HCT116 (cell line): ENCODE results near the gene FA2H. TPM values are rescaled to one million over a fixed set of nuclear protein-coding genes. Genes with fewer than 3 reads are reported as not detected.

Source experiments
- ATAC-seq: fragments of 200-7000 bp; cut with Tn5 transposase; 2 replicates; pipeline ENCODE4 v1.9.1; 2020; ENCODE audit warnings: mild to moderate bottlenecking, moderate library complexity
- BruUV-seq: library from RNA; stranded (reverse); fragments of 400-500 nt; replicated peaks from 2 replicates; lab custom pipeline; 2021; lab: Mats Ljungman, UMichigan
- CTCF ChIA-PET: fragments of 300-600 bp; sonication (Branson Sonifier 250); formaldehyde crosslinking; loops from one replicate; lab custom pipeline; 2021; ENCODE audit warnings: antibody characterized with exemption; lab: Charles Lee
- POLR2A ChIA-PET: fragments of 300-600, 350-600 bp; sonication (Branson Sonifier 250); formaldehyde crosslinking; loops from one replicate; lab custom pipeline; 2021; ENCODE audit warnings: antibody characterized with exemption; lab: Charles Lee
- RAD21 ChIA-PET, 2 experiments: fragments of 300-600 bp; sonication (Branson Sonifier 250); formaldehyde crosslinking; loops; one replicate each; lab custom pipeline; 2023; ENCODE audit warnings: low total read pairs in 2 of 2; ENCODE audit not compliant: uncharacterized antibody in 2 of 2, unreplicated experiment in 2 of 2, low non-redundant PET in 1 of 2; lab: Charles Lee
- DNase-seq: peaks from one replicate; pipeline ENCODE4 v3.0.0-alpha.2; 2010; ENCODE audit warnings: low read depth, low spot score
- H2AFZ ChIP-seq: fragments of 200-600 bp; shearing (Covaris generic), sonication (generic); 2 replicates; pipeline ENCODE4 v1.6.1; 2017; ENCODE audit warnings: low read depth, mixed run types, mixed read lengths, antibody characterized with exemption, low read length; ENCODE audit not compliant: poor library complexity, severe bottlenecking
- H3K27ac ChIP-seq: 2 replicates; pipeline ENCODE4 v1.5.1; 2012; ENCODE audit warnings: low read depth, low read length
- H3K27me3 ChIP-seq: fragments of 200-600 bp; sonication (generic); 2 replicates; pipeline ENCODE4 v1.6.1; 2016; ENCODE audit warnings: mixed run types, low read length, mixed read lengths; ENCODE audit not compliant: insufficient read depth
- H3K36me3 ChIP-seq, 2 experiments: fragments of 200-500 bp in 1 of 2; fragments of 200-600 bp in 1 of 2; sonication (Bioruptor generic) in 1 of 2; sonication (generic) in 1 of 2; 2 replicates each; pipeline versions ENCODE4 v1.5.1 to v1.6.1; 2014 to 2016; ENCODE audit warnings: low read length in 2 of 2, inconsistent platforms in 1 of 2, mixed read lengths in 1 of 2, mixed run types in 1 of 2; ENCODE audit not compliant: insufficient read depth in 2 of 2, control insufficient read depth in 1 of 2
- H3K4me1 ChIP-seq, 2 experiments: fragments of 200-600 bp in 1 of 2; sonication (generic) in 1 of 2; 2 replicates each; pipeline versions ENCODE4 v1.5.1 to v1.6.1; 2012 to 2017; ENCODE audit warnings: low read length in 2 of 2, inconsistent platforms in 1 of 2, mild to moderate bottlenecking in 1 of 2, mixed read lengths in 1 of 2, mixed run types in 1 of 2, moderate library complexity in 1 of 2; ENCODE audit not compliant: insufficient read depth in 2 of 2, control insufficient read depth in 1 of 2
- H3K4me2 ChIP-seq: fragments of 200-600 bp; sonication (generic); 2 replicates; pipeline ENCODE4 v1.6.1; 2017; ENCODE audit warnings: mixed run types, low read length, mixed read lengths
- H3K4me3 ChIP-seq, 2 experiments: fragments of 200-600 bp in 1 of 2; sonication (generic) in 1 of 2; replicated peaks in 1 of 2; 2 replicates each; pipeline ENCODE4 v1.5.1; 2011 to 2016; ENCODE audit warnings: low read length in 2 of 2, control low read depth in 1 of 2, low read depth in 1 of 2, mild to moderate bottlenecking in 1 of 2, mixed read lengths in 1 of 2, mixed run types in 1 of 2
- H3K79me2 ChIP-seq: fragments of 200-600 bp; sonication (generic); 2 replicates; pipeline ENCODE4 v1.6.1; 2017; ENCODE audit warnings: mild to moderate bottlenecking, mixed run types, low read length, moderate library complexity, mixed read lengths; ENCODE audit not compliant: insufficient read depth
- H3K9ac ChIP-seq: fragments of 200-600 bp; sonication (generic); 2 replicates; pipeline ENCODE4 v1.6.1; 2016; ENCODE audit warnings: low read length, mixed read lengths
- H3K9me2 ChIP-seq: fragments of 200-600 bp; sonication (generic), shearing (Covaris generic); 2 replicates; pipeline ENCODE4 v1.6.1; 2017; ENCODE audit warnings: mixed run types, mild to moderate bottlenecking, moderate library complexity; ENCODE audit not compliant: insufficient read depth
- H3K9me3 ChIP-seq, 2 experiments: fragments of 200-500 bp in 1 of 2; fragments of 200-600 bp in 1 of 2; sonication (Bioruptor generic) in 1 of 2; sonication (generic) in 1 of 2; 2 replicates each; pipeline ENCODE4 v1.6.1; 2014 to 2017; ENCODE audit warnings: low read length in 2 of 2, mixed read lengths in 2 of 2, inconsistent platforms in 1 of 2, low read depth in 1 of 2, mild to moderate bottlenecking in 1 of 2, mixed run types in 1 of 2, moderate library complexity in 1 of 2; ENCODE audit not compliant: control insufficient read depth in 1 of 2, insufficient read depth in 1 of 2
- H4K20me1 ChIP-seq: fragments of 200-600 bp; sonication (generic), shearing (Covaris generic); 2 replicates; pipeline ENCODE4 v1.6.1; 2017; ENCODE audit warnings: mixed run types, mild to moderate bottlenecking, moderate library complexity; ENCODE audit not compliant: insufficient read depth
- ATF3 ChIP-seq: IDR thresholded peaks from 2 replicates; pipeline ENCODE4 v1.6.1; 2012
- CEBPB ChIP-seq: IDR thresholded peaks from 2 replicates; pipeline ENCODE4 v1.6.1; 2012; ENCODE audit warnings: low read depth
- EGR1 ChIP-seq: IDR thresholded peaks from 2 replicates; pipeline ENCODE4 v1.6.1; 2012; ENCODE audit warnings: low read depth
- EZH2 ChIP-seq: fragments of 200-600 bp; sonication (generic); IDR thresholded peaks from 2 replicates; pipeline ENCODE4 v1.6.1; 2017; ENCODE audit warnings: antibody characterized with exemption, mixed run types
- EZH2phosphoT487 ChIP-seq: fragments of 200-600 bp; IDR thresholded peaks from 2 replicates; pipeline ENCODE4 v1.6.1; 2018; ENCODE audit warnings: antibody characterized with exemption, borderline replicate concordance
- JUND ChIP-seq: IDR thresholded peaks from 2 replicates; pipeline ENCODE4 v1.6.1; 2012
- MAX ChIP-seq: IDR thresholded peaks from 2 replicates; pipeline ENCODE4 v1.6.1; 2012
- RAD21 ChIP-seq: IDR thresholded peaks from 2 replicates; pipeline ENCODE4 v1.6.1; 2012; ENCODE audit warnings: low read depth, mild to moderate bottlenecking
- SP1 ChIP-seq: IDR thresholded peaks from 2 replicates; pipeline ENCODE4 v1.6.1; 2012; ENCODE audit warnings: low read depth
- SRF ChIP-seq: IDR thresholded peaks from 2 replicates; pipeline ENCODE4 v1.6.1; 2012; ENCODE audit warnings: low read depth
- YY1 ChIP-seq: IDR thresholded peaks from 2 replicates; pipeline ENCODE4 v1.6.1; 2011; ENCODE audit warnings: low read length, low read depth, moderate library complexity, mild to moderate bottlenecking; ENCODE audit not compliant: insufficient replicate concordance; ENCODE audit errors: extremely low read depth
- intact Hi-C: fragments of 100-400 bp; cut with micrococcal nuclease; formaldehyde crosslinking; loops from 2 replicates; pipeline ENCODE4 v1.10.0; 2022
- total RNA-seq: library from RNA; stranded (reverse); gene quantifications from one replicate; pipeline ENCODE4 v1.2.1, GENCODE V29; 2021; ENCODE audit not compliant: unreplicated experiment
- TF ChIP-seq, protein P1 (sequence below), 3 experiments: fragments of 200-600 bp in 1 of 3; sonication (generic) in 1 of 3; IDR thresholded peaks in 2 of 3; conservative IDR thresholded peaks in 1 of 3; 2 replicates each; pipeline ENCODE4 v1.5.1; 2012 to 2017; ENCODE audit warnings: low read depth in 2 of 3, low read length in 2 of 3, antibody characterized with exemption in 1 of 3, borderline replicate concordance in 1 of 3, control low read depth in 1 of 3, mild to moderate bottlenecking in 1 of 3, mixed read lengths in 1 of 3, mixed run types in 1 of 3, moderate library complexity in 1 of 3; ENCODE audit not compliant: insufficient read depth in 1 of 3
- TF ChIP-seq, protein P2 (sequence below): IDR thresholded peaks from 2 replicates; pipeline ENCODE4 v1.6.1; 2012; ENCODE audit warnings: low read depth

Gene FA2H
- total RNA-seq, 1 experiment from 2014 or later: 11.1 TPM

DNA sequence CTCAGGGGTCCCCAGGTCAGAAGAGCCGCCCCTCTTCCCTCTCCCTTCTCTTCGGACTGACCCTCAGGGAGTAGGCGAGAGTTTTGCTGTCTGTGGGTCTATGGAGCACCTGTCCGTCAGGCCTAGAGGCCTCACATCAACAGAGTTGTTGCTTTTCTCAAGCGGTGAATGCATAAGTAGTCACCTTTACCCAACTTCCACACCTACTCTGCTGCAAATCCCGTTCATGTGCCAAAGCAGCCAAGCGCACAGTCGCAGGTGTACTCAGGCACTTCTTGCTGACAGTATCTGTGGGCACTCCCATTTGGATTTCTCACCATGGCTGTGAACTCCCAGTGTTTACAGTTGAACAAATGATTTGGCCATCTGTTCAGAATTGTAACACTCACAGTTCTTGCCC, 4.0 kb upstream of the FA2H start:
- DNase-seq (no peak), ATAC-seq (no peak)
- Histone ChIP-seq H3K36me3 (no peaks in the 10 kb centered on the region), H3K79me2 (no peaks in the 10 kb centered on the region), H3K9ac (no peak overlapping the region), H2AFZ (no peak overlapping the region), H3K9me2 (no peaks in the 10 kb centered on the region), H3K4me1 (peaks cover 8 to 17% of the 10 kb centered on the region in 2 experiments; a peak in 2 of 4 replicates), H3K4me2 (no peak overlapping the region), H3K27me3 (no peaks in the 10 kb centered on the region), H3K9me3 (no peaks in the 10 kb centered on the region)
- RAD21 ChIA-PET: no interaction called here
- intact Hi-C loops: no loop called here
- BruUV-seq: no TSS peak
- TF ChIP-seq JUND (no peak), EZH2phosphoT487 (no peak), CEBPB (no peak), MAX (no peak), EZH2 (no peak), ATF3 (no peak), SP1 (no peak), YY1 (no peak), RAD21 (no peak), SRF (no peak), EGR1 (no peak)
- TF ChIP-seq, protein P1, sequence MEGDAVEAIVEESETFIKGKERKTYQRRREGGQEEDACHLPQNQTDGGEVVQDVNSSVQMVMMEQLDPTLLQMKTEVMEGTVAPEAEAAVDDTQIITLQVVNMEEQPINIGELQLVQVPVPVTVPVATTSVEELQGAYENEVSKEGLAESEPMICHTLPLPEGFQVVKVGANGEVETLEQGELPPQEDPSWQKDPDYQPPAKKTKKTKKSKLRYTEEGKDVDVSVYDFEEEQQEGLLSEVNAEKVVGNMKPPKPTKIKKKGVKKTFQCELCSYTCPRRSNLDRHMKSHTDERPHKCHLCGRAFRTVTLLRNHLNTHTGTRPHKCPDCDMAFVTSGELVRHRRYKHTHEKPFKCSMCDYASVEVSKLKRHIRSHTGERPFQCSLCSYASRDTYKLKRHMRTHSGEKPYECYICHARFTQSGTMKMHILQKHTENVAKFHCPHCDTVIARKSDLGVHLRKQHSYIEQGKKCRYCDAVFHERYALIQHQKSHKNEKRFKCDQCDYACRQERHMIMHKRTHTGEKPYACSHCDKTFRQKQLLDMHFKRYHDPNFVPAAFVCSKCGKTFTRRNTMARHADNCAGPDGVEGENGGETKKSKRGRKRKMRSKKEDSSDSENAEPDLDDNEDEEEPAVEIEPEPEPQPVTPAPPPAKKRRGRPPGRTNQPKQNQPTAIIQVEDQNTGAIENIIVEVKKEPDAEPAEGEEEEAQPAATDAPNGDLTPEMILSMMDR (IDR thresholded peaks at IDR 0.05 in 2 of 3, conservative IDR thresholded peaks at IDR 0.05 in 1 of 3; ENCODE audit: borderline replicate concordance in 1 of 3, insufficient read depth in 1 of 3, low read depth in 2 of 3, low read length in 2 of 3): no peak
- TF ChIP-seq, protein P2, sequence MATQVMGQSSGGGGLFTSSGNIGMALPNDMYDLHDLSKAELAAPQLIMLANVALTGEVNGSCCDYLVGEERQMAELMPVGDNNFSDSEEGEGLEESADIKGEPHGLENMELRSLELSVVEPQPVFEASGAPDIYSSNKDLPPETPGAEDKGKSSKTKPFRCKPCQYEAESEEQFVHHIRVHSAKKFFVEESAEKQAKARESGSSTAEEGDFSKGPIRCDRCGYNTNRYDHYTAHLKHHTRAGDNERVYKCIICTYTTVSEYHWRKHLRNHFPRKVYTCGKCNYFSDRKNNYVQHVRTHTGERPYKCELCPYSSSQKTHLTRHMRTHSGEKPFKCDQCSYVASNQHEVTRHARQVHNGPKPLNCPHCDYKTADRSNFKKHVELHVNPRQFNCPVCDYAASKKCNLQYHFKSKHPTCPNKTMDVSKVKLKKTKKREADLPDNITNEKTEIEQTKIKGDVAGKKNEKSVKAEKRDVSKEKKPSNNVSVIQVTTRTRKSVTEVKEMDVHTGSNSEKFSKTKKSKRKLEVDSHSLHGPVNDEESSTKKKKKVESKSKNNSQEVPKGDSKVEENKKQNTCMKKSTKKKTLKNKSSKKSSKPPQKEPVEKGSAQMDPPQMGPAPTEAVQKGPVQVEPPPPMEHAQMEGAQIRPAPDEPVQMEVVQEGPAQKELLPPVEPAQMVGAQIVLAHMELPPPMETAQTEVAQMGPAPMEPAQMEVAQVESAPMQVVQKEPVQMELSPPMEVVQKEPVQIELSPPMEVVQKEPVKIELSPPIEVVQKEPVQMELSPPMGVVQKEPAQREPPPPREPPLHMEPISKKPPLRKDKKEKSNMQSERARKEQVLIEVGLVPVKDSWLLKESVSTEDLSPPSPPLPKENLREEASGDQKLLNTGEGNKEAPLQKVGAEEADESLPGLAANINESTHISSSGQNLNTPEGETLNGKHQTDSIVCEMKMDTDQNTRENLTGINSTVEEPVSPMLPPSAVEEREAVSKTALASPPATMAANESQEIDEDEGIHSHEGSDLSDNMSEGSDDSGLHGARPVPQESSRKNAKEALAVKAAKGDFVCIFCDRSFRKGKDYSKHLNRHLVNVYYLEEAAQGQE: no peak
- TF ChIP-seq, all 23 proteins: peak for 0
- Histone ChIP-seq H3K4me3 (no peak overlapping the region), H3K27ac (no peak overlapping the region), H4K20me1 (no peaks in the 10 kb centered on the region)
- ChIA-PET CTCF (no interaction called here), POLR2A (no interaction called here)
